Endometrial microvascular endothelial cells (primary cell): ENCODE data around the gene ALDH3B1. TPM values are rescaled to one million over a fixed set of nuclear protein-coding genes. Genes with fewer than 3 reads are reported as not detected.
"Not testable (repeated sequence)": the region's sequence is repeated elsewhere in the genome, so short reads cannot be mapped to it uniquely, and the experiment has no call there.

Experiments
- in situ Hi-C: cut with HindIII; loops from 2 replicates; pipeline ENCODE4 v1.10.0; 2017; ENCODE audit warnings: low sequenced_read_pairs, low pct_unique_long_range_greater_than_20kb; ENCODE audit errors: inconsistent ontology term
- total RNA-seq: library from RNA; depleted of rRNA; stranded (reverse); fragments of >200 nt; gene quantifications from one replicate; pipeline ENCODE4 v1.2.3, GENCODE V29; 2015; ENCODE audit errors: inconsistent ontology term

The ALDH3B1 gene, protein sequence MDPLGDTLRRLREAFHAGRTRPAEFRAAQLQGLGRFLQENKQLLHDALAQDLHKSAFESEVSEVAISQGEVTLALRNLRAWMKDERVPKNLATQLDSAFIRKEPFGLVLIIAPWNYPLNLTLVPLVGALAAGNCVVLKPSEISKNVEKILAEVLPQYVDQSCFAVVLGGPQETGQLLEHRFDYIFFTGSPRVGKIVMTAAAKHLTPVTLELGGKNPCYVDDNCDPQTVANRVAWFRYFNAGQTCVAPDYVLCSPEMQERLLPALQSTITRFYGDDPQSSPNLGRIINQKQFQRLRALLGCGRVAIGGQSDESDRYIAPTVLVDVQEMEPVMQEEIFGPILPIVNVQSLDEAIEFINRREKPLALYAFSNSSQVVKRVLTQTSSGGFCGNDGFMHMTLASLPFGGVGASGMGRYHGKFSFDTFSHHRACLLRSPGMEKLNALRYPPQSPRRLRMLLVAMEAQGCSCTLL
- total RNA-seq: 0.09 TPM

GRCh38 chr11:68010090-68011041 lies at the start of gene ALDH3B1:
Gene ALDH3B1 (plus strand): TSS chr11:68010327. CDS start chr11:68015298, 4,971 bp downstream.
- in situ Hi-C loops: no loop called here

DNA sequence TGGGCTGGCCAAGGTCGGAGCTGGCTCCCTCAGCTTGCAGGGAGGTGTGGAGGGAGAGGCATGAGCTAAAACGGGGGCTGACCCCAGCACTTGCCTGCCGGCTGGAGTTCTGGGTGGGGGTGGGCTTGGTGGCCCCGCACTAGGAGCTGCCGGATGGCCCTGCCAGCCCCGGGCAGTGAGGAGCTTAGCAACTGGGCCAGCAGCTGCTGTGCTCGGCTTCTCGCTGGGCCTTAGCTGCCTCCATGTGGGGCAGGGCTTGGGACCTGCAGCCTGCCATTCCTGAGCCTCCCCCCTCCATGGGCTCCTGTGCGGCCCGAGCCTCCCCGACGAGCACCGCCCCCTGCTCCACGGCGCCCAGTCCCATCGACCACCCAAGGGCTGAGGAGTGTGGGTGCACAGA lies 46.9 kb upstream of the ALDH3B1 start:
- in situ Hi-C loops: not testable (repeated sequence)

DNA sequence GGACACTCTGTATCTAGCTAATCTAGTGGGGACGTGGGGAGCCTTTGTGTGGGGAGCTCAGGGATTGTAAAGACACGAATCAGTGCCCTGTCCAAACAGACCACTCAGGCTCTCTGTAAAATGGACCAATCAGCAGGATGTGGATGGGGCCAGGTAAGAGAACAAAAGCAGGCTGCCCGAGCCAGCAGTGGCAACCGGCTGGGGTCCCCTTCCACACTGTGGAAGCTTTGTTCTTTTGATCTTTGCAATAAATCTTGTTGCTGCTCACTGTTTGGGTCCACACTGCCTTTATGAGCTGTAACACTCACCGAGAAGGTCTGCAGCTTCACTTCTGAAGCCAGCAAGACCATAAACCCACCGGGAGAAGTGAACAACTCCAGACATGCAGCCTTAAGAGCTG lies 46.2 kb upstream of the ALDH3B1 start:
- in situ Hi-C loops: not testable (repeated sequence)

GRCh38 chr11:67964746-67965145 lies 45.4 kb upstream of the ALDH3B1 start:
- in situ Hi-C loops: not testable (repeated sequence)

- in situ Hi-C loops: not testable (repeated sequence)
Measured at GRCh38 chr11:67965830-67966348, 44.2 kb upstream of the ALDH3B1 start.

DNA sequence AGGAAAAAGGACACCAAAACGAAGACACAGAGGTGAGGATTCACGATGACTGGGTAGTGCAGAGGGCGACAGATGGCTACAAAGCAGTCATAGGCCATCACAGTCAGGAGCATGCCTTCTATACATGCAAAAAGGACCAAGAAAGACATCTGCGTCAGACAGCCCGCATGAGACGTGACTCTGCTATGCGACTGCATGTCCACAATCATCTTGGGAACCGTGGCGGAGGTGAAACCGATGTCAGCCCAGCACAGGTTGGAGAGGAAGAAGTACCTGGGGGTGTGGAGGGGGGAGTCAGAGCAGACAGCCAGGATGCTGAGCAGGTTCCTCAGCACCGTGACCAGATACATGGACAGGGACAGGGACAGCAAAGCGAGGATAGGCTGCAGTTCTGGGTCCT lies 35.4 kb upstream of the ALDH3B1 start:
- in situ Hi-C loops: not testable (repeated sequence)

DNA sequence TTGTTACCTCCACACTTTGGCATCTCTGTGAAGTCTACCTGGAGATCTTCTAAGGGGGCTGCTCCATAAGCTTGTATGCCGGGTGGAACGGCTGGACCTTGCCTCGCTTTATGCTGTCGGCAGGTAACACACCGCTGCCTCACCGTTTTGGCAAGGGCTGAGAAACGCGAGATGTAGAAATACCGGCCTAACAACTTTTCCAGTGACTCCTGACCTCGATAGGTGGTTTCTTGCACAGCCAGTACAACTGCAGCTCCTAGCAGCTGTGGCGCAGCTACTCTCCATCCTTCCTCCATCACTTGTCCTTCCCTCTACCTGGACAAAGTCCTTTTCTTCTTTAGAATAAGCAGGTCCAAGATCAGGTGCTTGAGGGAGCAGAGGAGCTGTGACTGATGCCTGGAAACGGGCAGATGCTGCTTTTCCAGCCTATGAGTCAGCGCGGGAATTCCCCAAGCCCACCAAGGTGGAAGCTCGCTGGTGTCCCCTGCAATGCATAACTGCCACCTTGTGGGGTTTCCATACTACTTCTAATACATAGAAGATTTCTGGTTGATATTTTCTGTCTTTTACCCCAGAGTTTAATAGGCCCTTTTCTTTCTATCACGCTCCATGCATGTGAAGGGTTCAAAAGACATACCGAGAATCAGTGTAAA lies 31.2 kb upstream of the ALDH3B1 start:
- in situ Hi-C loops: not testable (repeated sequence)

DNA sequence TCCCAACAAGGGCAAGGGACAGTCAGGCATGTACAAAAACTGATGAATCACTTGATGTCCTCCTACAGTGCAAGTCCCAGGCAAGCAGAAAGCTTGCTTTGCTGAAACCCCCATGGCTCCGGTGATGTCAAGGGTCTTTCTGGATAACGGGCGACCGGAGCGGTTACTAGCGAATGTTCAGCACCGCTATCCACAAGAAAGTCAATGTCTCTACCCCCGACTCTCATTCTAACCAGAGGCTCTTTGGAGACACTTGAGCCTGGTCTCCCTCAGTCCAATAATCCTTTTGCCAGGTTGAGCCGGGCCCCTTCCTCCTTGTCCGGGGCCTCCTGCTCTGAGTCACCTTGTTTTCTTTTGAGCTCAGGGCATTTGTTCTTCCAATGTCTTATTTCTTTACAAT lies 28.9 kb upstream of the ALDH3B1 start:
- in situ Hi-C loops: not testable (repeated sequence)

DNA sequence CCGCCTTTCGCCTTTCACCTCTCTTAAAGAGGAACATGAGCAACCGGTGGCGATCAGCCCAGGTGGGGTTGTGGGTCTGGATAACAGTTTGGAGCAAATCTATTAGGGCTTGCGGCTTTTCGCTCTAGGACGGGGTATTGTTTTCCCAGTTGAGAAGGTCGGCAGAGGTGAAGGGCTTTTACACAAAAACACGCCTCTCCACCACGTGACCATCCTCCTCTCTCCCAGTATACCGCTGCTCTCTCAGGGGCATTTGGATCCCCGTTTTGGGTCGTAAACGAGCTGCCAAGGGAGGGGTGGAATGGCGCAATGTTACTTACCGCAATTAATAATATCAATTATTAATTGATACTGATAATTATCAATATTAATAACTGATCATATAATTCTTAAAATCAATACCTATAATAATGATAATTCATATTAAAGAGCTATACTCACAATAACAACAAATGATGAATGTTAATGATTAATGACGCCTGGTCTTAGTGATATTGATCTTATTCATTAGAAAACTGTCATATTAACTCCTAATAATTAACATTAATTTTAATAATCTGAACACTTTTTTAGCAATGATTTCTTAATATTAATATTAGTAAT lies 27.8 kb upstream of the ALDH3B1 start:
- in situ Hi-C loops: not testable (repeated sequence)

DNA sequence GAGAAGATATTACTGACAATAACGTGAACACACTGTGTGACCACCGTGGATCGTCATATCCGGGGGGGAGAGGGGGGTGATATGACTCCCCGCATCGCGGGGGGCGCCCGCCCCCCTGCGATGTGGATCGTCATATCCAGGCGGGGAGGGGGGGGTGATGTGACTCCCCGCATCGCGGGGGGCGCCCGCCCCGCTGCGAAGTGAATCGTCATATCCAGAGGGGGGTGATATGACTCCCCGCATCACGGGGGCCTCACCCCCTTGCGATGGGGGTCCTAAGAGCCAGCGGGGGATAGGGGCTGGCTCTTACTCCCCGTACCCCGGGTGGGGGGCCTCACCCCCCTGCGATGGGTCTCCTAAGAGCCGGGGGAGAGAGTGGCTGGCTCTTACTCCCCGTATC lies 26.2 kb upstream of the ALDH3B1 start:
- in situ Hi-C loops: no loop called here

DNA sequence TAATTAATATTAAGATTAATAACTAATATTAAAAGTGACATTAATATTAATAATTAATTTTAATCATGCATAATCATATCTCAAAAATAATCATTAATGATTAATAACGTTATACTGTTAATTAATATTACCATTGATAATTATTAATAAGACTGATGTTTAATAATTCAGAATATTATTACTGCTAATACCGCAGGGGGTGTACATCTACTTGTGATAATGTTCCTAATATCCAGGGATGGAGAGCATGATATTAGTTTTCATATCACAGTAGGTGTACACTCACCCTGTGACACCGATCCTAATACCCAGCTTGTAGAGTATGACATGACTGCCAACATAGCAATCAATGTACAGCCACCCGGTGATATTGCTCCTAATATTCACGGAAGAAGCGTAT lies 24.8 kb upstream of the ALDH3B1 start:
- in situ Hi-C loops: not testable (repeated sequence)

DNA sequence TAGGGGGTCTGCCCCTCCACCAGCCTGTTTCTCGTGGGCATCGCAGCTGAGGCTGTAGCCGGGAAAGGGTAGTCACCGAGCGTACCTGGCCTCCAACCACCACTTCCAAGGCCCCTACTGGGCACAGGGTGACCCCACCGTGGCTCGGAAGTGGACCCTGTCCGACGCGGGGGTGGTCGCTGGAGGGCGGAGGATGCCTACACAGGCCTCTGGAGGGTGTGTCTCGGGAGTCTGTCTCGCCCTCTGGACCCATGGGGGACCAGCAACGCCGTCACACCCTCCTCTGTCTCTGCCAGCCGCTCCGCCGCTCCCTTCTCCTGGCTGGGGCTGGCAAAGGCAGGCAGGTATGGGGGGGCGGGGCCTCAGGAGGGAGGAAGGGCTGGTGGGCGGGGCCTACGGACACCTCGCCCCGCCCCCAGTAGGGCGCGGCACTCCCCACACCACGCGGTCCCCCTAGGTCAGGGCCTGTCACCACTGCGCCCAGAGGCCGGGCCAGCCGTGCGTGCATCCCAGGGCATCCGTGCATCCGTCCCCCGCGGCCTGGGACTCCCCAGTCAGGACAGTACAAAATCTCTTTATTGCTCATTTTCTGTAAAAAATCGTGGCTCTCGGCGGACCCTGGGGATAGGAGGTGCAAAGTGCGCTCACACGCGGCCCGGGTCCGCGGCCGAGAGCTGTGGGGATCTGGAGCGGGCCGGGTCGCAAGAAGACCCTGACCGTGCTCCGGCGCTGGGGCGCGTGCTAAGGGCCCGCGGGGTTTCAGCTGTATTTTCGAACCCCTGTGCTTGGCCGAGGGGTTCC lies 19.4 kb upstream of the ALDH3B1 start:
- in situ Hi-C loops: not testable (repeated sequence)

DNA sequence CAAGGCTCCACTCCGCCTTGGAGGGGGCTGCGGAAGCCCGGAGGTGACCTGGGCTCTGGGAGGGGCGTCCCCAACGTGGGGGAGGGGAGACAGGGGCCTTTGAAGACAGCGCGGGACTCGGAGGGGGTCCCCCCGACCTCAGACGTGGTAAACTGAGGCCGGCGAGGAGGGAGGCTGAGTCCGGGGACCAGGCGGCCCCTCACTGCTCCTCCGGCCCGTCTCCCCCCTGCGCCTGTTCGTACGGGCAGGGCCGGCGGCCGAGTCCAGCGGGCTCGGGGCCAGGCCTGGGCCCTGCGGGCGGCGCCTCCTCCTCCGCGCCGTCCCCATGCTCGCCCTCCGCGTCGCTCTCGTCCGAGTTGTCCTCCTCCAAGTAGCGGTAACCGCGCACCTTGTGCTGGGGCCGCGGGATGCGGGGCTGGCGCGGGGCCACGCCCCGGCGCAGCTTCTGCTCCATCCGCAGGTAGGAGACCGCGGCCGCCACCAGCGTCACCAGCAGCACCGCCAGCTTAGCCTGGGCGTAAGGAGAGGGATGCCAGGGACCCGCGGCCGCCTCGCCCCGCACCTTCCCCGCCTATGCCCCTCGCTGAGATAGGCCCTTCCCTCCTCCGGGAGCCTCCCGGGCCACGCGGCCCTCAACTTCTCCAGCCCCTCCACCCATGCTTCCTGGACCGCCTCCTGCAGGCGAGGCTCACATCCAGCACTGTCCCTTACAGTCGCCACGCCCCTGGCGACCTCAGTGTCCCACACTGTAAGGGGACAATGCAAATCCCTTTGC lies 18.6 kb upstream of the ALDH3B1 start:
- in situ Hi-C loops: not testable (repeated sequence)

GRCh38 chr11:67993821-67994220 lies 16.3 kb upstream of the ALDH3B1 start:
- in situ Hi-C loops: not testable (repeated sequence)

DNA sequence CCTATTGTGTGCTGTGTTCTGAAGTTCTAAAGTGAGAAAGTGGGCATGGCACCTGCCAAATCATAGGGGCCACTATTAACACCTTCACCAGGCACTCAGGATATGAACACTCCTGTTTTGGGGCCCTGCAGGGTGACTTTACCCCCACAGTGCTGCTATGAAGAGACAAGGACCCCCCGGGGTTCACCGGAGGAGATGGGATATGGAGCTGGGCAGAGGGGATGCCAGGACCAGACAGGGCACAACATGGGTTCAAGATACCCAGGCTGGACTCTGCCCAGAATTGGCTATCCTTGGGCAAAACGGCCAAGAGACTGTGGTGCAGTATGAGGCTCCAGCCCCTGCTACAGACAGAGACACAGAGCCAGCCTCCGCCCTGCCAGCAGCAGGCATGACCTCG lies 15.7 kb upstream of the ALDH3B1 start:
- in situ Hi-C loops: not testable (repeated sequence)

DNA sequence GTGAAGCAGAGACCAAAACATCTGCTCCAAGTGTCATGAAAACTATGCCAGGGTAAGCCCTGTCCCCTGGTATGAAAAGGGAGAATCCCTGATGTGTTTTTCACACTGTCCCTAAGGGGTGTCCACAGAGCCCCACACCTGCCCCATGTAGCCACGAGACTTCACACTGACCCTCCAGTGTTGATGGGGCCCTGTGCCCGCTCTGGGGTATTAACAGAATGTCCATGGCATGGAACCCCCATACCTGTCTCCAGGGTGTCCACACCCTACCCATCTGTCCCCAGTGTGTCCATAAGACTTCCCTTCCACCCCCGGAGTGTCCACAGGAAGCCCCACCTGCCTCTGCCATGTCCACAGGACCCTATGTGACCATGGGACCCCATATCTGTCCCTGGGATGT lies 15.0 kb upstream of the ALDH3B1 start:
- in situ Hi-C loops: not testable (repeated sequence)

DNA sequence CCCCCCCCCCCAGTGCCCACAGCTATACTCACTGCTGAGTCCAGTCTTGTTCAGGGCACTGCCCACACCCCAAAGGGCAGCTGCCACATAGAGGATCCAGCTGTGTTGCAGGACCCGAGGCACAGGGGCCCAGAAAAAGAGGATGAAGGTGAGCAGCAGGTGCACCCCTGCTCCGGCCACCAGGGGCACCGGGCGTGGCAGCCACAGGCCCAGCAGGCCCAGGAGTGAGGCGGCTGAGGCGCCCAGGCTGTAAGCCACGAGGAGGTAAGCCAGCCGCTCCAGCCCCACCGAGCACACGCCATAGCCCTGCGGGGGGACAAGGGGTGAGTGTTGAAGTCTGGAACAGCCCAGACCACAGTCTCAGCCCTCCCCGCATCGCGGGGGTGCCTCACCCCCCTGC lies 14.5 kb upstream of the ALDH3B1 start:
- in situ Hi-C loops: not testable (repeated sequence)
